Activated CD8-positive, alpha-beta T cell treated with anti-CD3 and anti-CD28 coated beads for 36 hours (primary cell): ENCODE data around the gene PRR20G. TPM values are rescaled to one million over a fixed set of nuclear protein-coding genes. Genes with fewer than 3 reads are reported as not detected.

Experiments used
- ATAC-seq: fragments of 200-7000 bp; cut with Tn5 transposase; one replicate; pipeline ENCODE4 v1.10.0; 2021; ENCODE audit warnings: mild to moderate bottlenecking, moderate library complexity
- CTCF ChIA-PET: fragments of 350-600 bp; sonication (Branson Sonifier 250); formaldehyde crosslinking; loops from one replicate; lab custom pipeline; 2021; ENCODE audit warnings: antibody characterized with exemption; lab: Charles Lee
- POLR2A ChIA-PET: fragments of 350-600 bp; sonication (Branson Sonifier 250); formaldehyde crosslinking; loops from one replicate; lab custom pipeline; 2021; ENCODE audit warnings: antibody characterized with exemption; lab: Charles Lee
- DNase-seq: peaks from one replicate; pipeline ENCODE4 v3.0.0-alpha.2; 2020
- H3K27ac Mint-ChIP-seq: one replicate; pipeline ENCODE4 v1.8.0; 2021; ENCODE audit warnings: mild to moderate bottlenecking, mixed read lengths
- H3K27me3 Mint-ChIP-seq: one replicate; pipeline ENCODE4 v1.8.0; 2021; ENCODE audit warnings: mixed read lengths
- H3K36me3 Mint-ChIP-seq: one replicate; pipeline ENCODE4 v1.8.0; 2021; ENCODE audit warnings: low read depth, mixed read lengths
- H3K4me1 Mint-ChIP-seq: one replicate; pipeline ENCODE4 v1.8.0; 2021; ENCODE audit warnings: low read depth, mixed read lengths
- H3K4me3 Mint-ChIP-seq: one replicate; pipeline ENCODE4 v1.8.0; 2021; ENCODE audit warnings: mild to moderate bottlenecking, moderate library complexity, mixed read lengths
- H3K9me3 Mint-ChIP-seq: one replicate; pipeline ENCODE4 v1.8.0; 2021; ENCODE audit warnings: mixed read lengths
- intact Hi-C: fragments of 100-400 bp; cut with micrococcal nuclease; formaldehyde crosslinking; loops from one replicate; pipeline ENCODE4 v1.10.0; 2022
- total RNA-seq, 2 experiments: library from RNA; stranded (reverse); gene quantifications; one replicate each; pipeline ENCODE4 v1.2.3, GENCODE V29; 2021
- TF ChIP-seq, protein P1 (sequence below): fragments of 200-600 bp; IDR thresholded peaks from one replicate; pipeline ENCODE4 v1.8.0; 2022; ENCODE audit warnings: antibody characterized with exemption, mild to moderate bottlenecking

PRR20G gene
- not detected for total RNA-seq

DNA sequence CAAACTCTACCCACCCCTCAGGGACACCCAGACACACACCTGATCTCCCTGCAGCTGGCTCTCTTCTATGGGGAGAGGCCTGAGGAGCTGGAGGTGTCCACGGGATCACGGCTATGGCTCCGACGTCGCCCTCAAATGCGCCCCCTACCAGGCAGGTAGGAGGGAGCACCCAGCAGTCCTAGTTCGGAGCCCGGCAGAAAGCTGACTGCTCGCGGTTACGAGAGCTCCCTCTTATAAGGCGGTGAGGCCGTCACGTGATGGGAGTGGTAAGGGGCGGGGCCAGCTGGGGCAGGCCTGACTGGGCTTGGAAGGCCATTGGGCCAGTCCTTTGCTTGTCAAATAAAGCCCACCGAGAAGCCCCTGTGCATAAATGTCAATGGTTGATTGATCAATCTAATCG lies at the start of gene PRR20G:
Gene PRR20G (minus strand): TSS at position 207 of the 400 bp plus-strand sequence. CDS start 681 bp downstream, outside the sequence.
- POLR2A ChIA-PET: no interaction called here
- CTCF ChIA-PET: no interaction called here
- DNase-seq (no peak), ATAC-seq (no peak)
- peaks cover 8% of the 10 kb centered on the region for H3K9me3 Mint-ChIP-seq
- intact Hi-C loops: no loop called here
- H3K4me1 Mint-ChIP-seq: no peaks in the 10 kb centered on the region
- no peaks in the 10 kb centered on the region for H3K36me3 Mint-ChIP-seq
- H3K27ac Mint-ChIP-seq: no peak within 1 kb of the TSS
- TF ChIP-seq, protein P1, sequence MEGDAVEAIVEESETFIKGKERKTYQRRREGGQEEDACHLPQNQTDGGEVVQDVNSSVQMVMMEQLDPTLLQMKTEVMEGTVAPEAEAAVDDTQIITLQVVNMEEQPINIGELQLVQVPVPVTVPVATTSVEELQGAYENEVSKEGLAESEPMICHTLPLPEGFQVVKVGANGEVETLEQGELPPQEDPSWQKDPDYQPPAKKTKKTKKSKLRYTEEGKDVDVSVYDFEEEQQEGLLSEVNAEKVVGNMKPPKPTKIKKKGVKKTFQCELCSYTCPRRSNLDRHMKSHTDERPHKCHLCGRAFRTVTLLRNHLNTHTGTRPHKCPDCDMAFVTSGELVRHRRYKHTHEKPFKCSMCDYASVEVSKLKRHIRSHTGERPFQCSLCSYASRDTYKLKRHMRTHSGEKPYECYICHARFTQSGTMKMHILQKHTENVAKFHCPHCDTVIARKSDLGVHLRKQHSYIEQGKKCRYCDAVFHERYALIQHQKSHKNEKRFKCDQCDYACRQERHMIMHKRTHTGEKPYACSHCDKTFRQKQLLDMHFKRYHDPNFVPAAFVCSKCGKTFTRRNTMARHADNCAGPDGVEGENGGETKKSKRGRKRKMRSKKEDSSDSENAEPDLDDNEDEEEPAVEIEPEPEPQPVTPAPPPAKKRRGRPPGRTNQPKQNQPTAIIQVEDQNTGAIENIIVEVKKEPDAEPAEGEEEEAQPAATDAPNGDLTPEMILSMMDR: no peak
- no peaks in the 10 kb centered on the region for H3K27me3 Mint-ChIP-seq
- H3K4me3 Mint-ChIP-seq: no peak within 1 kb of the TSS

DNA sequence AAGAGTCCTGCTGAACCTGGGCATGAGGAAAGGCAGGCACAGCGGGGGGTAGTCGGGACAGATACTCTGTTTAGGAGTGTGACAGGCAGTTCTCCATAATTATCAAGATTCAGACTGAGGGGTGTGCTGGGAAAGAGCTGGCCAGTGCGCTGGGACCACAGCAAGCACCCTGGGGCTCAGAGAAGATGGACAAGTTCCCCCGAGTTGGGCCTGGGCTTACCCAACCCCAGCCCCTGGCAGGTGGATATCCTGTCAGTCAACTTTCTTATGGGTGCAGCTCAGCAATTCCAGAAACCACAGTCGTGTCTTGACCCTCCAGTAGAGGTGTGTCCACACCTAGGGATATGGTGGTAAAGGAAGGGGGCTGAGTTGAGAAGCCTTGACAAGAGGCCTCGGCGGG lies 49.2 kb upstream of the PRR20G start:
- Mint-ChIP-seq H3K4me3 (no peak overlapping the region), H3K4me1 (no peaks in the 10 kb centered on the region), H3K27ac (no peak overlapping the region), H3K36me3 (no peaks in the 10 kb centered on the region), H3K27me3 (peaks cover 19% of the 10 kb centered on the region), H3K9me3 (peaks cover 6% of the 10 kb centered on the region)
- no peak for ATAC-seq
- intact Hi-C loops: no loop called here
- ChIA-PET POLR2A (no interaction called here), CTCF (no interaction called here)
- TF ChIP-seq, protein P1: no peak
- DNase-seq: no peak

DNA sequence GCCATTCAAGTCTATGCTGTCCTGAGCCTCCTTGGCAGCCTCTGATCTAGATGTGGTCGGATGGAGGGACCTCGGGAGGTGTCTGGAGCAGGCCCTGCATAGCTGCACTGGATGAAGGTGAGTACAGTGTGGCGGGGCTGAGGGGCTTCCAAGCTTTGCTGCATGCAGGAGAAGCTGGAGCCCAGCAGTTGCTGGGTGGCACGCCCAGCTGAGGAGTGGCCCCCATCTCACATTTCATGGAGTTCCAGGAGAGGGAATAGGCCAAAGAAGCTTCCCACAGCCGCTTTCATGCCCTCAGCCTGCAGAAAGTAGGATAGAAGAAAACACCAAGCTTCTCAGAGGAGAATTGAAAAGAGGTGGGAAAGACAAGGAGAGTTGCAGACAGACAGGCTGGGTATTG lies 48.3 kb upstream of the PRR20G start:
- ChIA-PET CTCF (no interaction called here), POLR2A (no interaction called here)
- Mint-ChIP-seq H3K4me1 (no peaks in the 10 kb centered on the region), H3K27me3 (peaks cover 21% of the 10 kb centered on the region), H3K27ac (no peak overlapping the region), H3K4me3 (no peak overlapping the region), H3K36me3 (no peaks in the 10 kb centered on the region), H3K9me3 (peaks cover 7% of the 10 kb centered on the region)
- TF ChIP-seq, protein P1: no peak
- DNase-seq: no peak
- ATAC-seq: no peak
- intact Hi-C loops: no loop called here

DNA sequence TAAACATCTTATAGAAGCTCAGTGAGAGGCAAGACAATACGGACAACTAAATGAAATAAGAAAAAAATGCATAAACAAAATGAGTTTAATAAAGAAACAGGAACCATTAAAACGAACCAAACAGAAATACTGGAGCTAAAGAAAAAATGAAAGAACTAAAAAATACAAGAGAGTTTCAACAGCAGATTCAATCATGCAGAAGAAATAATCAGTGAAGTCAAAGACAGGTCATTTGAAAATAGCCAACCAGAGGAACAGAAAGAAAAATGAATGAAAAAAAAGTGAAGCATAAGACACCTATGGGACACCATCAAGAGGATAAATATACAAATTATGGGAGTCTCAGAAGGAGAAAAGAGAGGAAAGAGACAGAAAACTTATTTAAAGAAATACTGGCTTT lies 42.5 kb upstream of the PRR20G start:
- Mint-ChIP-seq H3K4me3 (no peak overlapping the region), H3K36me3 (peaks cover 1% of the 10 kb centered on the region), H3K9me3 (peaks cover 10% of the 10 kb centered on the region), H3K27me3 (peaks cover 6% of the 10 kb centered on the region), H3K27ac (no peak overlapping the region), H3K4me1 (no peaks in the 10 kb centered on the region)
- POLR2A ChIA-PET: no interaction called here
- intact Hi-C loops: no loop called here
- no peak for ATAC-seq
- CTCF ChIA-PET: no interaction called here
- TF ChIP-seq, protein P1: no peak
- no peak for DNase-seq

DNA sequence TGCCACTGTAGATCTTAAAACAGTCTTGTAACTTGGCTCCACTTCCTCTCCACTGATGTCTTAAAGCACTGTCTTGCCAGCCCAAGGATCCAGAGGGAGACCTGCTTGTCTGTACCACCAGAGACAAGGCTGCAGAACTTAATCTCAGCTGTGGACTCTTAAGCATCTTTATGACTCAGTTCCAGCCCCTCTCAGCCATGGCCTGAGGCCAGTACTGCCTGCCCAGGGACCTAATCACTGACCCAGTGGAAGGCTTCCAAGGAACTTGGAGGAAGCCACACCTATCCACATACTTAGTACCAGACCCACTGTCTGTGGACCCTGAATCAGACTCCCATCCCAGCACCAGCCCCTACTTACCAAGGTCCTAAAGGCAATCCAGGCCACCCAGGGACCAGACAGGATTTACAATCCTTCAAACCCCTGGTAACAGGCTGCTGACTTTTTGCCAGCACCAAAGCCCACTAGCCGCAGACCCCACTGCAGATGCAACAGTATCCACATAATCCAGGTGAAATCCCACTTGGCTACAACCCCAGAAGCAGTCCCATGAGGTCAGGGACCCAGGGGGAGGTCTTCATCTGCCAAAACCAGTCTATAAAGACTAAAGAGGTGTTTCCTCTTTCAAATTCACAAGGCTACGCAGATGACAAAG lies 41.9 kb upstream of the PRR20G start:
- DNase-seq: no peak
- Mint-ChIP-seq H3K9me3 (peaks cover 10% of the 10 kb centered on the region), H3K4me3 (no peak overlapping the region), H3K27me3 (peaks cover 8% of the 10 kb centered on the region), H3K4me1 (no peaks in the 10 kb centered on the region), H3K36me3 (peaks cover 1% of the 10 kb centered on the region), H3K27ac (no peak overlapping the region)
- intact Hi-C loops: no loop called here
- ChIA-PET CTCF (no interaction called here), POLR2A (no interaction called here)
- TF ChIP-seq, protein P1: no peak
- no peak for ATAC-seq
